IPS-NIHi7 (cell line): Measurements from ENCODE around the gene PSMB1.
"Not testable (repeated sequence)": the region's sequence is repeated elsewhere in the genome, so short reads cannot be mapped to it uniquely, and the experiment has no call there.

Source experiments
- DNase-seq: peaks from one replicate; pipeline ENCODE4 v3.0.0; 2012; ENCODE audit warnings: mixed read lengths; ENCODE audit errors: extremely low spot score

Gene PSMB1

DNA sequence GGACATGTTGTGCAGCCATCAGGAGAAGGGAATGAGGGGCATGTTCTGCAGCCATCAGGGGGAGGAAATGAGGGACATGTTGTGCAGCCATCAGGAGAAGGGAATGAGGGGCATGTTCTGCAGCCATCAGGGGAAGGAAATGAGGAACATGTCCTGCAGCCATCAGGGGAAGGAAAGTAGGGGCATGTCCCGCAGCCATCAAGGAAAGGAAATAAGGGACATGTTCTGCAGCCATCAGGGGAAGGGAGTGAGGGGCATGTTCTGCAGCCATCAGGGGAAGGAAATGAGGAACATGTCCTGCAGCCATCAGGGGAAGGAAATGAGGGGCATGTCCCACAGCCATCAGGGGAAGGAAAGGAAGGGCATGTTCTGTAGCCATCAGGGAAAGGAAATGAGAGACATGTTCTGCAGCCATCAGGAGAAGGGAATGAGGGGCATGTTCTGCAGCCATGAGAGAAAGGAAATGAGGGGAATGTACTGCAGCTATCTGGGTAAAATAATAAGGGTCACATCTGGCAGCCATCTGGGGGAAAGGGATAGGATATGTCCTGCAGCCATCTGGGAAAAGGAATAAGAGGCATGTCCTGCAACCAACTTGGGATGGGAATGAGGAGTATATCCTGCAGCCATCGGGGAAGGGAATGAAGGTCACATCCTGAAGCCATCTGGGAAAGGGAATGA is 50.2 kb downstream of the PSMB1 start:
- DNase-seq, result not testable (repeated sequence)

DNA sequence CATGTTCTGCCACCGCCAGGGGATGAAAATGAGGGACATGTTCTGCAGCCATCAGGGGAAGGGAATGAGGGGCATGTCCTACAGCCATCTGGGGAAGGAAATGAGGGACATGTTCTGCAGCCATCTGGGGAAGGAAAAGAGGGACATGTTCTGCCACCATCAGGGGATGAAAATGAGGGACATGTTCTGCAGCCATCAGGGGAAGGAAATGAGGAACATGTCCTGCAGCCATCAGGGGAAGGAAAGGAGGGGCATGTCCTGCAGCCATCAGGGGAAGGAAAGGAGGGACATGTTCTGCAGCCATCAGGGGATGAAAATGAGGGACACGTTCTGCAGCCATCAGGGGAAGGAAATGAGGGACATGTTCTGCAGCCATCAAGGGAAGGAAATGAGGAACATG is 50.8 kb downstream of the PSMB1 start:
- DNase-seq, result not testable (repeated sequence)

DNA sequence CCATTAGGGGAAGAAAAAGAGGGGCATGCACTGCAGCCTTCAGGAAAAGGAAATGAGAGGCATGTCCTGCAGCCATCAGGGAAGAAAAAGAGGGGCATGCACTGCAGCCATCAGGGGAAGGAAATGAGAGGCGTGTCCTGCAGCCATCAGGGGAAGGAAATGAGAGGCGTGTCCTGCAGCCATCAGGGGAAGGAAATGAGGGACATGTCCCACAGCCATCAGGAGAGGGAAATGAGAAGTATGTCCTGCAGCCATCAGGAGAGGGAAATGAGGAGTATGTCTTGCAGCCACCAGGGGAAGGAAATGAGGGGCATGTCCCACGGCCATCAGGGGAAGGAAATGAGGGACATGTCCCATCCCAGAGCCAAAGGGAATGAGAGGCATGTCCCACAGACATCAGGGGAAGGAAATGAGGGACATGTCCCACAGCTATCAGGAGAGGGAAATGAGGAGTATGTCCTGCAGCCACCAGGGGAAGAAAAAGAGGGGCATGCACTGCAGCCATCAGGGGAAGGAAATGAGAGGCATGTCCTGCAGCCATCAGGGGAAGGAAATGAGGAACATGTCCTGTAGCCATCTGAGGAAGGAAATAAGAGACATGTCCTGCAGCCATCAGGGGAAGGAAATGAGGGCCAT is 52.0 kb downstream of the PSMB1 start:
- DNase-seq, result no peak

DNA sequence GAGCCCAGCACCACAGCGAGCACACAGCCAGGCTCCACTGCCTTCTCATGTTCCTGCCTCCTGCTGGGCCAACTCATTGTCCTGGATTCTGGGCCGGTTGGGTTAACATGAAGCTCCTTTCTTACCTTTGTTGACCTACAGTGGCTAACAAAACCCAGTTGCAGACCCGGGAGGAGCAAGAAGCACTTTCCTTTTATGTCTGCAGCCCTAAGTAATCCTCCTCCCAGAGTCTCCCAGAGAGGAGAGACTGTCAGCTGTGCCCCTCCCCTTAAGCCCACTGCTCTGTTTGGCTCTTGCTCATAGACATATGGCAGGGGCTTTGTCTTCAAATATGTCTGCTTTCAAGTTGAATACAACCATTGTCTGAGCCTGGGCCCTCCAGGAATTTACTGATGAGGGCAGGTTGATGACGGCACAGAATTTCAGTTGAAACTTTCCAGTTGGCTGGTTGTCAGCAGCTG is 55.2 kb downstream of the PSMB1 start:
- peak; percentile 76 for DNase-seq

DNA sequence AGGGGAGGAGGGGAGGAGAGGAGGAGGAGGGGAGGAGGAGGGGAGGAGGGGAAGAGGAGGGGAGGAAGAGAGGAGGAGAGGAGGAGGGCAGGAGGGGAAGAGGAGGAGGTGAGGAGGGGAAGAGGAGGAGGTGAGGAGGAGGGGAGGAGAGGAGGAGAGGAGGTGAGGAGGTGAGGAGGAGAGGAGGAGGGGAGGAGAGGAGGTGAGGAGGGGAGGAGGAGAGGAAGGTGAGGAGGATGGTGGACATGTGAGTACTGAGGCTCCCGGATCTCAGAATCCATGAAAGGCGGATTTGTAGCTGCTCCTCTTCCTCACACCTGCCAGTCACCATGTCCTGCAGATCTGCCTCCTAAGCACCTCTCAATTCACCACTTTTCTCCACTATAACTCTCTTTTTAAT is 59.8 kb downstream of the PSMB1 start:
- DNase-seq, result no peak

DNA sequence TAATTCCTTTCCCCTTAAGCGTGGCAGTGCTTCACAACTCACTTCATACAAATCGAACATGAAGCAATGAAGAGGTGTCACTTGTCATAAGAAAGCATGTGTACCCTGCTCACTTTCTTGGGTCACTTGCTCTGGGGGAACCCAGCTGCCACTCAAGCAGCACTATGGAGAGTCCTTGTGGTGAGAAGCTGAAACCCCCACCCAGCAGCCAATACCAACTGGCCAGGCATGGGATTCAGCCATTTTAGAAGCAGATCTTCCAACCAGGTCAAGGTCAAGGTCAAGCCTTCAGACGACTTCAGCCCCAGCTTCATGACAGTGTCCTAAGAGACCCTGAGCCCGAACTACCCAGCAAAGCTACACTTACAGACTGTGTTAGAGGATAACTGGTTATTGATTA is 62.8 kb downstream of the PSMB1 start:
- no peak for DNase-seq

DNA sequence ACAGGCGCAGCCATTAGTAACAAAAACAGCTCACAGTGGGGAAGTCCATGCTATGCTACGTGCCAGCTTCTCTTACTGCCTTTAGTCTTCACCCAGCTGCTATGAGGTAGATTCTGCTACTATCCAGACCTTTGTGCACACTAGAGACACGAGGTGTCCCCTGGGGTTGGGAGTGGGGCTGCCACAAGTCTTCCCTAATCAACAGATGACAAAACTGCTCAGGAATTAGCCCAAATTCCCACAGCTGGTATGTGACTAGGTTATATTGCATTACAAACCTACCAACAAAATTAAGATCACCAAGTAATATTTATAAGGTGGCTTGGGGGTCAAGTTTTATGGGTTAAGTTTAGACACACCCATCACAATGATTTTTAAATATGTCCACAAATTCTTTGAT is 63.3 kb downstream of the PSMB1 start:
- no peak for DNase-seq

DNA sequence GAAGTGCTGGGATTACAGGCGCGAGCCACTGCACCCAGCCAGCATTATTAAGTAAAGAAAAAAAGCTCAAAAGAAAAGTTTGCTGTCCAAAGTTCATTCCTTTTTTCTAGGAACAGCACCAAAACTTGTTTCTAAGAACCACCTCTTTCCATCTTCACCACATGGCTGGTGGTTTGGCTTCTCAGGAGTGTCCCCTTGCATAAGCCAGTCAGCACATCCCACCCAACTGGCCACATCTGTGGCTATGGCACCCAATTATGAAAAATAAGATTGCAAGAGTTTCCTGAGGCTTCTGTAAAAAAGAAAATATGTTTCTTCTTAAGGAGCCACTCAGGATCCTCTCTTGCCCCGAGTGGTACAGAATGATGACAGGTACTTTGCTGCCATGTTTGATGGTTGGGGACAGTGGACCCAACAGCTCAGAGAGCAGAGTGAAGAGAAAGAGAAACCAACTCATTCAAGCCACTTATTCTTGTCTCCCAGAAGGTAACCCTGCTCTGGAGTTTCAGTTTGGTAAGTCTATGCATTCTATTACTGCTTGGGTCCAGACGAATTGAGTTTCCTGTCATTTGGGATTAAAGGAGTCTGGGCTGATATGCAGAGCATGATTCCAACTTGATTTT is 65.3 kb downstream of the PSMB1 start:
- no peak for DNase-seq

DNA sequence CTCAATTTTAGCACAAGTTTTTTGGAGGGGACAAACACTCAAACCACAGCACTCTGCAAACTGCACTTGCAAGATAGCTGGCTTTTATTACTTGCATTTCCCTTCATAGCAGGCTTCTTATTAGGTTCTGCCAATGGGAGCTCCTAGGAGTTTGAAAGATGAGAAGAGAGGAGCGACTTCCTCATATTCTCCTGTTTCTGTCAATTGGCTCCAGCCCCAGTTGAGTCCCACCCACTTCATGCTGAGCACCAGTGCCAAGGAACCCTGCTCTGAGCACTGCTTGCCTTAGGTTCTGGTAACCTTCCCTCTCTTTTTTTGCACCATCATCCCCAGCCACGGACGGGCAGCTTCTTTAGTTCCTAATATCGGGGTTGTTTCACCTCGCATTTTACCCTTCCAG is 67.9 kb downstream of the PSMB1 start:
- no peak for DNase-seq
